Left ventricle myocardium inferior (tissue), 1 donor: Measurements from ENCODE around the gene PER1. TPM values are rescaled to one million over a fixed set of nuclear protein-coding genes. Genes with fewer than 3 reads are reported as not detected.
A peak's percentile ranks its signal among the peaks of the same experiment; 100 is the strongest.

Experiments
- DNase-seq: peaks from one replicate; pipeline ENCODE4 v3.0.0-alpha.2; 2020
- H3K27ac ChIP-seq: fragments of 200-600 bp; replicated peaks from 2 replicates; pipeline ENCODE4 v1.8.0; 2021
- H3K27me3 ChIP-seq: fragments of 200-600 bp; 2 replicates; pipeline ENCODE4 v1.8.0; 2021; ENCODE audit warnings: low read depth
- H3K36me3 ChIP-seq: fragments of 200-600 bp; 2 replicates; pipeline ENCODE4 v1.8.0; 2021
- H3K4me1 ChIP-seq: fragments of 200-600 bp; 2 replicates; pipeline ENCODE4 v1.8.0; 2021
- H3K4me3 ChIP-seq: fragments of 200-600 bp; 2 replicates; pipeline ENCODE4 v1.8.0; 2021; ENCODE audit warnings: mild to moderate bottlenecking, moderate library complexity
- H3K9me3 ChIP-seq: fragments of 200-600 bp; replicated peaks from 2 replicates; pipeline ENCODE4 v1.8.0; 2021
- CTCF ChIP-seq: fragments of 200-600 bp; IDR thresholded peaks from 2 replicates; pipeline ENCODE4 v1.8.0; 2021; ENCODE audit warnings: antibody characterized with exemption, mild to moderate bottlenecking, borderline replicate concordance
- intact Hi-C: fragments of 100-400 bp; cut with micrococcal nuclease; formaldehyde crosslinking; loops from one replicate; pipeline ENCODE4 v1.11.0; 2022
- total RNA-seq: library from RNA; stranded (reverse); fragmentation: NEBNext Ultra II Directional; extraction: Animal tissue kit (Norgen Biotek cat#: 25700); gene quantifications from one replicate; pipeline ENCODE4 v1.2.1, GENCODE V29; 2021
- donor health status: DM: no; HTN: yes; CAD: no; lungs with severe emphysema.

PER1 gene
- total RNA-seq, 1 donor from 2014 or later, result 109 TPM

- H3K27ac ChIP-seq, result peak overlapping the region; percentile 99
- intact Hi-C loops, result no loop called here
- DNase-seq, result no peak
- TF ChIP-seq CTCF, result no peak
- peaks cover 59% of the 10 kb centered on the region for H3K36me3 ChIP-seq
- H3K27me3 ChIP-seq, result no peaks in the 10 kb centered on the region
- peak overlapping the region; percentile 75 for H3K4me3 ChIP-seq
- peaks cover 76% of the 10 kb centered on the region for H3K4me1 ChIP-seq
- H3K9me3 ChIP-seq, result no peaks in the 10 kb centered on the region
Observed at GRCh38 chr17:8150194-8151119, 1.7 kb downstream of the PER1 start.

- no peaks in the 10 kb centered on the region for H3K27me3 ChIP-seq
- peaks cover 68% of the 10 kb centered on the region for H3K36me3 ChIP-seq
- no peak for DNase-seq
- no peaks in the 10 kb centered on the region for H3K9me3 ChIP-seq
- no peak for TF ChIP-seq CTCF
- H3K4me3 ChIP-seq, result peak overlapping the region; percentile 75
- intact Hi-C loops, result no loop called here
- H3K4me1 ChIP-seq, result peaks cover 81% of the 10 kb centered on the region
- peak overlapping the region; percentile 99 for H3K27ac ChIP-seq
Observed at GRCh38 chr17:8149419-8150193, 2.6 kb downstream of the PER1 start.

- Histone ChIP-seq H3K4me3 (no peak overlapping the region), H3K9me3 (no peaks in the 10 kb centered on the region), H3K27ac (peak overlapping the region; percentile 99), H3K36me3 (peaks cover 78% of the 10 kb centered on the region), H3K27me3 (no peaks in the 10 kb centered on the region), H3K4me1 (peaks cover 82% of the 10 kb centered on the region)
- TF ChIP-seq CTCF, result no peak
- DNase-seq, result no peak
- intact Hi-C loops, result no loop called here
Observed at GRCh38 chr17:8148560-8148959, 3.6 kb downstream of the PER1 start.

GRCh38 chr17:8147805-8148404, 4.3 kb downstream of the PER1 start:
- intact Hi-C loops, result no loop called here
- peak overlapping the region; percentile 99 for H3K27ac ChIP-seq
- DNase-seq, result no peak
- no peak overlapping the region for H3K4me3 ChIP-seq
- H3K36me3 ChIP-seq, result peaks cover 80% of the 10 kb centered on the region
- H3K9me3 ChIP-seq, result no peaks in the 10 kb centered on the region
- H3K4me1 ChIP-seq, result peaks cover 81% of the 10 kb centered on the region
- TF ChIP-seq CTCF, result no peak
- H3K27me3 ChIP-seq, result no peaks in the 10 kb centered on the region

GRCh38 chr17:8147141-8147804, 4.9 kb downstream of the PER1 start:
- H3K4me3 ChIP-seq, result no peak overlapping the region
- no peaks in the 10 kb centered on the region for H3K27me3 ChIP-seq
- no peaks in the 10 kb centered on the region for H3K9me3 ChIP-seq
- intact Hi-C loops, result no loop called here
- peaks cover 86% of the 10 kb centered on the region for H3K36me3 ChIP-seq
- DNase-seq, result no peak
- H3K4me1 ChIP-seq, result peaks cover 82% of the 10 kb centered on the region
- TF ChIP-seq CTCF, result no peak
- H3K27ac ChIP-seq, result peak overlapping the region; percentile 99
